Stomach (tissue), 4 donors: Measurements from ENCODE around the gene LRP10.

Experiments
- CTCF ChIP-seq, 7 experiments: fragments of 450-650 bp in 4 of 7; fragments of 200-600 bp in 3 of 7; sonication (generic) in 3 of 7; IDR thresholded peaks; one replicate each; pipeline ENCODE4 v1.5.1; 2016 to 2019; ENCODE audit warnings: antibody characterized with exemption in 7 of 7, control low read depth in 2 of 7, mild to moderate bottlenecking in 1 of 7
- EP300 ChIP-seq: sonication (generic); formaldehyde crosslinking; IDR thresholded peaks from one replicate; pipeline ENCODE4 v1.6.1; 2017; ENCODE audit warnings: antibody characterized with exemption
- POLR2A ChIP-seq, 4 donors: fragments of 450-650 bp; IDR thresholded peaks; one replicate each; pipeline ENCODE4 v1.6.1; 2016; ENCODE audit warnings: antibody characterized with exemption in 4 of 4, control low read depth in 2 of 4, mild to moderate bottlenecking in 1 of 4, moderate library complexity in 1 of 4
- POLR2AphosphoS5 ChIP-seq, 3 donors: sonication (generic); formaldehyde crosslinking; IDR thresholded peaks; one replicate each; pipeline ENCODE4 v1.6.1; 2016; ENCODE audit warnings: antibody characterized with exemption in 3 of 3

GRCh38 chr14:22849212-22849819 lies 22.2 kb upstream of the LRP10 start:
- TF ChIP-seq CTCF (IDR thresholded peaks at IDR 0.05) (no peak), POLR2AphosphoS5 (IDR thresholded peaks at IDR 0.05) (no peak), POLR2A (IDR thresholded peaks at IDR 0.05) (no peak), EP300 (no peak)
